ENCODE measurements around the gene TMSB4X.

The TMSB4X gene

DNA sequence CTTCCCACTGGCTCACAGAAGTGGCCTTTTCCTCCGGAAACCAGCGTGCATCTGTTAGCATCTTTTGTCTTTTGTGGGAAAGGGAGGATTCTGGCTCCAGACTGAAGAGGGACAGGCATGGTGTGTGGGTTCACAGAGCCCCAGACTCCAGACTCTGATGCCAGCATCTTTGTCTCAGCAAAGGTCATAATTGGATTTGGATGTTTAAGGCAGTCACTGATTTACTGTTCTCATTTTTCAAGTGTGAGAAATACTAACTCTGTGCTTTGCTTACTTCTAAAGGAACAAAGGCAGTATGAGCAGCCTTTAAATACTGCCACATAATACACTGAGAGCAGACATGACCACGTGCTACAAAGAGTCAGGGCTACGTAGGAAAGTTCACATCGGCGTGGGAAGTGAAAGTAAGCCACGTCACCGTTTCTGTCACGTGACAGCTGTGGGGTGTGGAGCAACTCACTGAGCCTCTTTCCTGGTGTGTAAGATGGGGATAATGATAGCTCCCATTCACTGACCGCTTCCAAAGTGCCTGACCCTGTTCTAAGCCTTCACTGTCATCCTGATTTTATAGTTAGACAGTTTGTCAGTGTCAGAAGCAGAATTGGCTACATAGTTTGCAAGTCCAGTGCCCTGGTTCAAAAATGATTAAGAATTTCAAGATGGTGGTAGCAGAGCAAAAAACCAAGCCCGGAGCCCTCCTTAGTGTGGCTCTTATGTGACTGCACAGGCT, 24.8 kb upstream of the TMSB4X start:
- H3K4me3 ChIP-seq (ENCODE audit: low read depth, low read length), result no peak overlapping the region
- no peak for DNase-seq (ENCODE audit: low read depth)
- TF ChIP-seq, protein P1, sequence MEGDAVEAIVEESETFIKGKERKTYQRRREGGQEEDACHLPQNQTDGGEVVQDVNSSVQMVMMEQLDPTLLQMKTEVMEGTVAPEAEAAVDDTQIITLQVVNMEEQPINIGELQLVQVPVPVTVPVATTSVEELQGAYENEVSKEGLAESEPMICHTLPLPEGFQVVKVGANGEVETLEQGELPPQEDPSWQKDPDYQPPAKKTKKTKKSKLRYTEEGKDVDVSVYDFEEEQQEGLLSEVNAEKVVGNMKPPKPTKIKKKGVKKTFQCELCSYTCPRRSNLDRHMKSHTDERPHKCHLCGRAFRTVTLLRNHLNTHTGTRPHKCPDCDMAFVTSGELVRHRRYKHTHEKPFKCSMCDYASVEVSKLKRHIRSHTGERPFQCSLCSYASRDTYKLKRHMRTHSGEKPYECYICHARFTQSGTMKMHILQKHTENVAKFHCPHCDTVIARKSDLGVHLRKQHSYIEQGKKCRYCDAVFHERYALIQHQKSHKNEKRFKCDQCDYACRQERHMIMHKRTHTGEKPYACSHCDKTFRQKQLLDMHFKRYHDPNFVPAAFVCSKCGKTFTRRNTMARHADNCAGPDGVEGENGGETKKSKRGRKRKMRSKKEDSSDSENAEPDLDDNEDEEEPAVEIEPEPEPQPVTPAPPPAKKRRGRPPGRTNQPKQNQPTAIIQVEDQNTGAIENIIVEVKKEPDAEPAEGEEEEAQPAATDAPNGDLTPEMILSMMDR (IDR thresholded peaks at IDR 0.05; ENCODE audit: control insufficient read depth, extremely low read depth, insufficient read depth), result no peak

DNA sequence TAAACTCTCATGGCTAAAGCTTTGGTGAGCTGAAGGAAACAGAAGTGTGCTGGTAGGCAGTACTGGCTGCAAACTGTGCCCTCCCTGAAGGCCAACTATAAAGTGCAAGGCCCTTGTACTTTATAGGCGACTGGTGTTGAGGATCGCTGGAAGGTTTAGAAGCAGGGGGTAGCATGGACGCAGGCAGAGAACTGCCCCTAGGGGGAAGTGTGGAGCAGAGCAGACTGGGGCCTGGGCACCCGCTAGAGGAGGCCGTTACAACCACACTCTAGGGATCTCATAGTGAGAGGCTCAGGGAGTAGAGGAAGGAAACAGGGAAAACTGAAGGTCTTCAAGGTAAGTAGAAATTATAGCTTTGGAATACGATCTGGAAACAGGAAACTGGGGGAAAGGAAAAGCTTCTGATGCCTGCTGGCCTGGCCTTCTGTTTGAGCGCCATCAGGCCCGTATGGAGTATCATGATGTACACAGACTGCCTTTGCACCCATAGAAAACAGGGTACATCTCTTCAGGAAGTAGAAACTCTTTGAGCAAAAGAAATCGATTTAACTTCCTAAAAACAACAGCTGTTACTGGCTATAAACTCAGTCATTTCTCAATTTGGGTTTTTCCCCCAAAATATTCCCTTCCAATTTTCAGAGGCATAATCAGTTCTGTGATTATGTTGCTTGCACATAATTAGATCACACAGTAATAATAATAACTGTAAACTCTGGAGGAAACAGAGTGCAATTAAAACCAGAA, 23.9 kb upstream of the TMSB4X start:
- DNase-seq (ENCODE audit: low read depth), result no peak
- TF ChIP-seq, protein P1 (IDR thresholded peaks at IDR 0.05; ENCODE audit: control insufficient read depth, extremely low read depth, insufficient read depth), result 0 out of 2 replicates have a peak, but pooled peaks have one; percentile 6
- H3K4me3 ChIP-seq (ENCODE audit: low read depth, low read length), result no peak overlapping the region

DNA sequence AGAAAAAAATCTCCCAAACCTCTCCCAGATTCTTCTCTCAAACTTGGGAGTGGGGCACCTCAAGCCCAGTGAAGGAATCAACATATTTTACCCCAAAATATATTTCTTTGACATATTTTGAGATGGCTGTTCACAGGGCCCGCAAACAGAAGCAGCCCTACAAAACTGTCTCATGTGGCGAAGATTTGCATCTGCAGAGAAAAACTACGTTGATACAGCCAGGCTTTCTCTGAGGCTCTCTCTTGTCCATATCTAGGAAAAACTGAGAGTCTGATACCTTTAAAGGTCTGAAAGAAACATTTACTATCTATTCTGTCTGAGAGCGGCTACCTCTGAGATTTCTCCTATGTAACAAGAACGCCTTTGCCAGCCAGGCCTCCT, 23.3 kb upstream of the TMSB4X start:
- TF ChIP-seq, protein P1 (IDR thresholded peaks at IDR 0.05; ENCODE audit: control insufficient read depth, extremely low read depth, insufficient read depth), result no peak
- H3K4me3 ChIP-seq (ENCODE audit: low read depth, low read length), result no peak overlapping the region
- no peak for DNase-seq (ENCODE audit: low read depth)

DNA sequence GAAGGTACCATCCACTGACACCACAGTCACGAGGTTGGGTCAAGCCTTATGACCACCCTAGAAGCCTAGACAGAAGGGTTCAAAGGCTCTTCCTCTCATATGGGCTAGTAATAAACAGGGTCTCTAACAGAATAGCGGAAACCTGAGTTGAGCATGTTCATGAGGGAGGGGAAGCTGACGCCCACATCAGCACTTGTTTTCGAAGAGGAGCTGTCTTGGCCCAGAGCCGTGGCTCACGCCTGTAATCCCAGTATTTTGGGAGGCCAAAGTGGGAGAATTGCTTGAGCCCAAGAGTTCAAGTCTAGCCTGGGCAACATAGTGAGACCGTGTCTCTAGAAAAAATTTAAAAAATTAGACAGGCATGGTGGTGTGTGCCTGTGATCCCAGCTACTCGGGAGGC, 21.5 kb upstream of the TMSB4X start:
- TF ChIP-seq, protein P1 (IDR thresholded peaks at IDR 0.05; ENCODE audit: control insufficient read depth, extremely low read depth, insufficient read depth), result no peak
- H3K4me3 ChIP-seq (ENCODE audit: low read depth, low read length), result no peak overlapping the region
- no peak for DNase-seq (ENCODE audit: low read depth)

DNA sequence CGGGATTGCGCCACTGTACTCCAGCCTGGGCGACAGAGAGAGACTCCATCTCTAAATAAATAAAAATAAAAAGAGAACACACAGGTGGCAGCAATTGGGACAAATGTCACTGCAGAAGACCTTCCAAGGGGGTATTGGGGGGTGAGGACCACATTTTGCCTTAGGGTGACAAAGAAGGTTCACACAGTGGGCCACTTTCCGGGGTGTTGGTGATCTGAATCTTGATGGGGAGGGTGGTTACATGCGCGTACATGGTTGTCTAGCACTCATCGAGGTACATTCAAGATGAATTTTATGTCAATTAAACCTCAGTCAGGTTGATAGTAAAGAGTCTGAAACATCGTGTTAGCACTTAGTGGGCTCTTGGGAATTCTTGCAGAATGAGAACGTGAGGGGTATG, 20.5 kb upstream of the TMSB4X start:
- DNase-seq (ENCODE audit: low read depth), result no peak
- no peak overlapping the region for H3K4me3 ChIP-seq (ENCODE audit: low read depth, low read length)
- TF ChIP-seq, protein P1 (IDR thresholded peaks at IDR 0.05; ENCODE audit: control insufficient read depth, extremely low read depth, insufficient read depth), result no peak

DNA sequence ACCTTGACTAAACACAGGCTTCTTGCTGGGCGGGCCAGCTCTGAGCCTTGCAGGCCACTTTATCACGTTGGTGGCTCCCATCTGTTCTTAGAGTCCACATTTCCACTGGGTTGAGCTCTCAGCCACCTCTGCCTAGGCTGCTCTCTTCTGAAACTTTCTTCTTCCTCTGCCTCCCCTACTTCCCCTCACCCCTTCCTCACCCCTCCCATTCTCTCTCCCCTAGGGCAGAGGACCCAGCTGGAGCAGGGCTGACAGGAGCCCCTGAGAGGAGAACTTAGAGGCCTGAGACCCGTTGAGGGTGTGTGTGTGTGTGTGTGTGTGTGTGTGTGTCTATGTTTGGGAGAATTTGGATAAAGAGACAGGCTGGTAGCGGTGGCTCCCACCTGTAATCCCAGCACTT, 19.9 kb upstream of the TMSB4X start:
- no peak overlapping the region for H3K4me3 ChIP-seq (ENCODE audit: low read depth, low read length)
- DNase-seq (ENCODE audit: low read depth), result no peak
- TF ChIP-seq, protein P1 (IDR thresholded peaks at IDR 0.05; ENCODE audit: control insufficient read depth, extremely low read depth, insufficient read depth), result no peak
